MCF 10A (cell line): ENCODE results near the gene AFAP1L2. TPM values are rescaled to one million over a fixed set of nuclear protein-coding genes. Genes with fewer than 3 reads are reported as not detected.

Experiments used
- BruUV-seq: library from RNA; stranded (reverse); fragments of 400-500 nt; replicated peaks from 2 replicates; lab custom pipeline; 2021; lab: Mats Ljungman, UMichigan
- CTCF ChIA-PET: fragments of 300-600 bp; sonication (Branson Sonifier 250); formaldehyde crosslinking; extraction: SDS; loops from one replicate; lab custom pipeline; 2021; ENCODE audit warnings: antibody characterized with exemption, inconsistent platforms; lab: Yijun Ruan, JAX
- POLR2A ChIA-PET: fragments of 300-600, 350-650 bp; sonication (Branson Sonifier 250); formaldehyde crosslinking; extraction: SDS; loops from one replicate; lab custom pipeline; 2020; ENCODE audit warnings: antibody characterized with exemption, inconsistent platforms; lab: Yijun Ruan, JAX
- DNase-seq: peaks from one replicate; pipeline ENCODE4 v3.0.0-alpha.2; 2018; ENCODE audit not compliant: unreplicated experiment
- H3K27ac Mint-ChIP-seq: one replicate; pipeline ENCODE4 v1.8.0; 2022; ENCODE audit warnings: mild to moderate bottlenecking, low read depth, mixed read lengths; ENCODE audit not compliant: unreplicated experiment
- H3K27me3 Mint-ChIP-seq: one replicate; pipeline ENCODE4 v1.8.0; 2022; ENCODE audit warnings: mixed read lengths; ENCODE audit not compliant: insufficient read depth, unreplicated experiment
- H3K36me3 Mint-ChIP-seq: one replicate; pipeline ENCODE4 v1.8.0; 2022; ENCODE audit warnings: mild to moderate bottlenecking, moderate library complexity, mixed read lengths; ENCODE audit not compliant: insufficient read depth, unreplicated experiment
- H3K4me1 Mint-ChIP-seq: one replicate; pipeline ENCODE4 v1.8.0; 2022; ENCODE audit warnings: mixed read lengths; ENCODE audit not compliant: insufficient read depth, unreplicated experiment
- H3K4me3 Mint-ChIP-seq: one replicate; pipeline ENCODE4 v1.8.0; 2022; ENCODE audit warnings: mild to moderate bottlenecking, moderate library complexity, mixed read lengths; ENCODE audit not compliant: unreplicated experiment
- H3K9me3 Mint-ChIP-seq: one replicate; pipeline ENCODE4 v1.8.0; 2022; ENCODE audit warnings: mixed read lengths; ENCODE audit not compliant: unreplicated experiment
- CTCF ChIP-seq: fragments of 200-600 bp; IDR thresholded peaks from one replicate; pipeline ENCODE4 v1.8.0; 2022; ENCODE audit warnings: antibody characterized with exemption, mild to moderate bottlenecking; ENCODE audit not compliant: unreplicated experiment
- intact Hi-C: fragments of 100-400 bp; cut with micrococcal nuclease; formaldehyde crosslinking; loops from 2 replicates; pipeline ENCODE4 v1.14.1; 2022
- total RNA-seq: library from RNA; stranded (reverse); gene quantifications from 2 replicates; pipeline ENCODE4 v1.2.3, GENCODE V29; 2022

AFAP1L2 gene
- total RNA-seq, 1 experiment from 2014 or later, result 5.8 TPM

DNA sequence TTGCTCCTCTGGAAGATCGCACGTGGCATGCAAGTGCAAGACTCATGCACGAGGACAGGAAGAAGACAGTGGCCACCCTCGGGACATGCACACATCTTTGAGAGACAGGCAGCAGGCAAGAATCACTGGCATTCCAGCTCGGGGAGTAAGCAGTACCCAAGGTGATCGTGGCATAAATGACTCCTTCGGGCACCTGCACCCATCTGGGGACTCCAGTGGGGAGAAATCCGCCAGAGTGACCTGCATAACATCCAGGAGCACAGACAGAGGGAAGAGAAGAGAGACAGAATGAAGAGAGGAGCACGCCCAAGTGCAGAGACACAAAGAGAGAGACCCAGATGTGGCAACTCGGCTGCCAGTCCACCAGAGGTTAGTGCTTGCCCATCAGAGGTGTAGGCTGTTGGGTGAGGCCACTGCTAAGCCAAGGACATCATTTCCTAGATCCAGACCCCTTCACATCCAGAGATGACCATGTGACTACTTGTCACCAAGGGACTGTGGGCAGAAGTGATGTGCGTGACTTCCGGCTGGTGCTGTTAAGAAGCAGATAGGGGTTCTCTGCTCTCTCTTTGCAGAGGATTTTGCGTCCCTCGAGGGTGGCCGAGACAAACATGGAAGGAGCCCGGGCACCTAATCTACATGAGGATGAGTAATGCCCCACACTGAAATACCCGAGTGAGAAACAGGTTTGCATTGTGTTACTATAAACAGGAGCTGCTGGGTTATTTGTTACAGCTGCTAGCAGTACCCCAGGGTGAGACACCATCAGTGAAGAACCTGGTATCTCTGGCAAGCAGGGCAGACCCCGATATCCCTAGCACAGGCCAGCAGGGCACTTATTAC lies 84.7 kb downstream of the AFAP1L2 start:
- ChIA-PET CTCF (interaction anchor here (1.3 kb wide), 1 partner anchor 16 kb away, joined by 11 read pairs; no protein-coding TSS in a partner anchor), POLR2A (interaction anchor here (1.3 to 3.1 kb wide), 6 partner anchors 11 to 462 kb away, joined by 3 to 14 read pairs (median 4); partner anchors contain the start of gene CCDC186)
- Mint-ChIP-seq H3K27ac (peak overlapping the region; percentile 97), H3K4me3 (no peak overlapping the region), H3K4me1 (peaks cover 35% of the 10 kb centered on the region), H3K27me3 (no peaks in the 10 kb centered on the region), H3K36me3 (peaks cover 6% of the 10 kb centered on the region), H3K9me3 (no peaks in the 10 kb centered on the region)
- DNase-seq, result no peak
- intact Hi-C loops, result no loop called here
- BruUV-seq, result no TSS peak
- TF ChIP-seq CTCF, result no peak

DNA sequence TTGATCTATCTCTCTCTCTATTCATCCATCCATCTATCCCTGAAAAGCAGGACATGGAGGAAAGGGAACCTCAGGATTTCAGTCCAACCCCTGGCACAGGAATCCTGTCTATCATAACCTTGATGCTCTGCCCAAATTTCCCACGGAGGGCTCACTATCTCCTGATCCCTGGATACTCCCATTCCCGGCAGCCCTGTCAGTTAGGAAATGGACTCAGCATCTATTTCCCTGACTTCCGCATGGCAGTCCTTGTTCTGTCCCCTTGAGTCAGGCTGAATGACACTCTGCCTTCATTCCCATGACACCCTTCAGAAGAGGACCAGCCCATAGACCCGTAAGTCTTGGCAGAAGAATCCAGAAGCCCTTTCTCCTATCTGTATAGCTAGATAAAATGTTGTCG lies 87.6 kb downstream of the AFAP1L2 start:
- peaks cover 23% of the 10 kb centered on the region for H3K4me1 Mint-ChIP-seq
- peaks cover 7% of the 10 kb centered on the region for H3K36me3 Mint-ChIP-seq
- DNase-seq, result no peak
- H3K27ac Mint-ChIP-seq, result peak overlapping the region; percentile 16
- intact Hi-C loops, result no loop called here
- H3K9me3 Mint-ChIP-seq, result no peaks in the 10 kb centered on the region
- no peak overlapping the region for H3K4me3 Mint-ChIP-seq
- H3K27me3 Mint-ChIP-seq, result no peaks in the 10 kb centered on the region
- BruUV-seq, result no TSS peak
- no peak for TF ChIP-seq CTCF
- POLR2A ChIA-PET, result interaction anchor here (1.6 kb wide), 1 partner anchor 10 kb away, joined by 3 read pairs; no protein-coding TSS in a partner anchor
- CTCF ChIA-PET, result interaction anchor here (0.7 to 0.9 kb wide), 2 partner anchors 14 to 121 kb away, joined by 3 read pairs; no protein-coding TSS in a partner anchor

GRCh38 chr10:114315566-114316420 lies 88.5 kb downstream of the AFAP1L2 start:
- ChIA-PET POLR2A (interaction anchor here (0.7 kb wide), 1 partner anchor 607 kb away, joined by 3 read pairs; no protein-coding TSS in a partner anchor), CTCF (interaction anchor here (0.9 kb wide), 1 partner anchor 122 kb away, joined by 3 read pairs; no protein-coding TSS in a partner anchor)
- intact Hi-C loops, result no loop called here
- peaks cover 9% of the 10 kb centered on the region for H3K36me3 Mint-ChIP-seq
- no peak for DNase-seq
- no TSS peak for BruUV-seq
- peaks cover 13% of the 10 kb centered on the region for H3K4me1 Mint-ChIP-seq
- H3K27ac Mint-ChIP-seq, result peak overlapping the region; percentile 16
- no peak for TF ChIP-seq CTCF
- no peak overlapping the region for H3K4me3 Mint-ChIP-seq
- H3K27me3 Mint-ChIP-seq, result no peaks in the 10 kb centered on the region
- H3K9me3 Mint-ChIP-seq, result no peaks in the 10 kb centered on the region
